Erythroblast (primary cell): ENCODE data around the gene AGTRAP.

Experiments
- GATA1 ChIP-seq: IDR thresholded peaks from 2 replicates; pipeline ENCODE4 v1.6.1; 2011; ENCODE audit warnings: low read depth, mild to moderate bottlenecking, control low read depth, low read length, moderate library complexity
- POLR2A ChIP-seq: IDR thresholded peaks from 2 replicates; pipeline ENCODE4 v1.6.1; 2011; ENCODE audit warnings: mild to moderate bottlenecking, low read length

- TF ChIP-seq POLR2A (no peak), GATA1 (no peak)
Measured at GRCh38 chr1:11693917-11694316, 42.0 kb upstream of the AGTRAP start.
